Activated CD4-positive, alpha-beta T cell treated with anti-CD3 and anti-CD28 coated beads, Interleukin-2, amount 50 U/mL, for 4 hours (primary cell): Measurements from ENCODE around the gene ANAPC4.

Experiments
- DNase-seq, 2 experiments: peaks; one replicate each; pipeline ENCODE4 v3.0.0-alpha.2; 2020

Gene ANAPC4

DNA sequence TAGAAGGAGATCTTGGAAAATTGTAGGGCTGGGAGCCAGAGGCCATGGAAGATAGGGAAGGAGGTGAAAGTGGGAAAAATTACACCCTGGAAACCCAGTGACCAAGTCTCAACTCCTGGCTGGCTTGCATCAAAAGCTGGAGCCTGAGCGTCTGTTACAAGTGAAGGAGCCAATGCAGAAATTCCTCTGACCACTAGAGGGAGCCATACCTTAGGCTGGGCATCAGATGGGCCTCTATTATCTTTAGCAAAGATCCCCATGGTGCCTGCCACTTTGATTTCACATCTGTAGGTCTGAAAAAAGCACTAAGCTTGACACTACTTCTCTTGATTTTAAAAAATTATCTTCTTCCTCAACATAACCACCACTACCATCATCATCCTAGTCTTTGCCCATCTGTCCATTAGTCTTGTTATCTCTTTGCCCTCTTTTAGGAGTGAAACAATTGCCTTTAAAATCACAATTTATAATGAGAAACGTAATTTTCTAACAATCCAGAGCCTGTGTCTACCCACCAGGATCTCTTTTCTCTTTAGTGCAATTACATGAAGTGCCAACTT is 62.9 kb downstream of the ANAPC4 start:
- DNase-seq, result peak; percentile 23 to 26

DNA sequence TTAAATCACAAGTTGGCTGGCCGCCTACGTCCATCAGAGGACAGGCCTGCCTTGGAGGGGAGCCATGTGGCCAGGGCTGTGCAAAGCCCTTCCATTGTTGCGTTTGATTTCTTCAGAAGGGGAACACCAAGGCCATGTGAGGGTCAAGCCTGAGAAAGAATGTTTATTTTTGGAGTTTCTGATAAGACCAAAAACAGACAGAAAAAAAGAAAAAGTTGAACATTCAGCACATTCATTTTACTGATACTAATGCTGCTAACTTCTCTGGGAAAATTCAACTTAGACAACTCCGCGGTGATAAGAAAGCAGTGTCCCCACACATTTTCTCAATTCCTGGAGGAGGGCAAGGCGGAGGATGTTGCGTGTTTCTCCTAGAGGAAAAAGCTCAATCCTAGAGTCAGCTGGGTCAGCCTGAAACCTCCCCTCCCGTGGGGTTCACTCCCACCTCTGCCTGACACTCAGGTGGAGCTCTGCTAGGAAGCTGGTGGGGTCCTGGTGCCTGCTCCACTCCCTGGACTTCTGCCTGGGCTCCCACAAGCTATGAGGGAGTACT is 63.5 kb downstream of the ANAPC4 start:
- no peak for DNase-seq

DNA sequence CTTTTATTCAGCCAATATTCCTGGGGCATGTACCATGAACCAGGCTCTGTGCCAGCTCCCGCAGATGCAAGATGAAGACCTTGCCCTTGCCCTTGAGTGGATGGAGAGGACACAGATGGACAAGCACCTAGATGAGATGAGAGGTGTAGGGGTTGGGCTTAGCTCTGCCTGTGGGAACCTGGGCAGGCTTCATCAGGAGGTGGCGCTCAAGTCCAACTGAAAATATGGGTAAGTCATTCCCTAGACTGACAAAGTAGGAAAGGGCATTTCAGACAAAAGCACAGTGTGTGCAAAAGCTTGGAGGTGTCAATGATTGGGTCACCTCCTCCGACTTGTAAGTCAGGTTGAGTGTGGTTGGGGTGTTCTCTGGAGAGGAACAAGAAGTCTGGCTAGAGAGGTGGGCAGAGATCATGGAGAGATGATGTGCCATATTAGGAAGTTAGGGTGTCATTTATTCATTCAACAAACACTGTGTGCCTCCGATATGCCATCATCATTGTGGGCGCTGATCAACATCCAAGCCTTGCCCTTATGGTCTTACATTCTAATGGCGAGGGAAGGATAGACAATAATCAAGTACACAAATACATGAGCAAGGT is 64.6 kb downstream of the ANAPC4 start:
- DNase-seq, result no peak

DNA sequence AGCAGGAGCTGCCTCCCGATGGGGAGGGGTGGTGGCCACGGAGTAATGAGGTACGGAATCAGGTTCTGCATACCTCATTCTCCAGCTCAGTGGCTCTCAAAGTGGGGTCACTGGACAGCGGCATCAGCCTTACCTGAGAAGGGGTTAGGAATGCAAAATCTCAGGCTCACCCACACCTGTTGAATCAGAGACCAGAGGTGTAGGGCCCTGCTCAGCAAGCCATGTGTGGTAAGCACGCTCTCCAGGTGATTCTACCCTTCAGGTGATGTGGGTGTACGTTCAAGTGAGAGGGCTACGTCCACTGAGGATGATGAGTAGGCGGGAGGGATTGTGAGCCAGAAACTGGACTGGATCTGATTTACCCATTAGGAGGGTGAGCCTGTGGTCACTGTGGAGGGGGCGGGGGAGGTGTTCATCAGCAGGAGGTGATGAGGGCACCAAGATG is 65.8 kb downstream of the ANAPC4 start:
- no peak for DNase-seq

DNA sequence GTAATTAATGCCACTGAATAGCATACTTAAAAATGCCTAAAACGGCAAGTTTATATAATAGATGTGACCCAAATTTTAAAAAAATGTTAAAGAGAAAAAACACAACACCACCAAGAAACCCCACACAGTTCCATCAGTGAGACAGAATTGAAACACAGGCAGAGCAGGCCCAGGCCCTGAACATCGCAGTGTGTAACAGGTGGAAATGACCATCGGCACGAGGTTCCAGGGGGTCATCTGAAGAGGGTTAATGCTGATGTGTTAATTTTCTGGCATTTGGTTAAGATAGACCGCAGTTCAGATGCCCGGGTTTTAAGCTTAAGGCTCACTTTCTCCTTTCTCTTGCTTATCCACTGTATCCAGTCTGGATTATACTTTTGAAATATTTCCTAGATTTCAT is 66.8 kb downstream of the ANAPC4 start:
- no peak for DNase-seq

DNA sequence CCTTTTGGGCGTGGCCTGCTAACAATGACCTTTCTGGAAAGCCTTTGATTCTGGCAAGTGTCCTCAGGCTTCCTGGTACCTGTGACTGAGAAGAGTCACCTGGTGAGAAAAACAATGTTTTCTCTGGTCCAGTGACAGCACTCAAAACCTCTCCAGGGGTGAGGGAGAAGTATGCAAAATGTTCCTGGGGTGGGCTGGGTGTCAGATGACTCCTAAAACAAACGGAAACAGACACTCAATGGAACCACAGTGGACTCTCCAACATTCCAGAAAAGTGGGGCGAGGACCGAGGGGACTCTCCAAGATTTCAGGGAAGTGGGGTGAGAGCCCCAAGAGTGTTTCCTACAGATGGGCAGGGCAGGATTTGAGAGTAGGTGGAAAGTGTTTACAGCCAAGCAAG is 69.5 kb downstream of the ANAPC4 start:
- DNase-seq, result no peak

DNA sequence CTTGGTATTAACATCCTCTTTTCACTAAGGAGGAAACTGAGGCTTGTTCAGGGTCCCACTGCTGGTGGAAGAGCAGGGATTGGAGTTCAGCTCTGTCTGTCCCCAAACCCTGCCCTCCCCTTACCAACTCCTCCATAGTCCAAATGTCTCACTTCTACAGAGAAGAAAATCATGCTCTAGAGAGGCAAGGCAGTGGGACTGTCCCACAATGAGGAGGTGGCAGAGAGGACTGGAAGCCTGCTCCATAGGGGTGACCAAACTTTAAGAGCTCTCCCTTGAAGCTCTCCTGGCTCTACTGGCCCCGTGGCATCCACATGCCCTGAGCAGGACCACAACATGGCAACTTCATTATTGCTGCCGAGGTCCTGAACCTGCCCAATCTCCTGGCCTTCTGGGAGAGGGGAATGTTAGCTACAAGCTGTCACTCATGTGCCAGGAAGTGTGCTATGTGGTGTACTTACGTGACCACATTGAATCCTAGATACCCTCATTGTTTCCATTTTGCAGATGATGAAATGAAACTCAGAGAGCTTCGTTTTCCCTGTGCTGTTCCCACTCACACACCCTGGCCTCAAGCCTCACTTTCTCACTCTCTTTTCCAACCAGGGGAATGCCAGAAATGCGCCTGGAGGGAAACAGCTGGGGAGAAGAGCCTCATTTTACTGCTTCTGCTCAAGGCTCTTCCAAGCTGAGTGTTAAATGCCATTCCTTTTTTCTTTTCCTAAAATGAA is 71.5 kb downstream of the ANAPC4 start:
- no peak for DNase-seq

DNA sequence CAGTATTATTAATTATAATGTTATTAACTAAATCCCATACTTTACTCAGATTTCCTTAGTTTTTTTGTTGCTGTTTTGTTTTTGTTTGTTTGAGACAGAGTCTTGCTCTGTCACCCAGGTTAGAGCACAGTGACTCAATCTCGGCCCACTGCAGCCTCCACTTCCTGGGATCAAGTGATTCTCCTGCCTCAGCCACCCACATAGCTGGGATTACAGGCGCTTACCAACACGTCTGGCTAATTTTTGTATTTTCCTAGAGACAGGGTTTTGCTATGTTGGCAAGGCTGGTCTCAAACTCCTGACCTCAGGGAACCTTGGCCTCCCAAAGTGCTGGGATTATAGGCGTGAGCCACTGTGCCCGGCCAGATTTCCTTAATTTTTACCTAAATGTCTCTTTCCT is 72.2 kb downstream of the ANAPC4 start:
- DNase-seq, result no peak

DNA sequence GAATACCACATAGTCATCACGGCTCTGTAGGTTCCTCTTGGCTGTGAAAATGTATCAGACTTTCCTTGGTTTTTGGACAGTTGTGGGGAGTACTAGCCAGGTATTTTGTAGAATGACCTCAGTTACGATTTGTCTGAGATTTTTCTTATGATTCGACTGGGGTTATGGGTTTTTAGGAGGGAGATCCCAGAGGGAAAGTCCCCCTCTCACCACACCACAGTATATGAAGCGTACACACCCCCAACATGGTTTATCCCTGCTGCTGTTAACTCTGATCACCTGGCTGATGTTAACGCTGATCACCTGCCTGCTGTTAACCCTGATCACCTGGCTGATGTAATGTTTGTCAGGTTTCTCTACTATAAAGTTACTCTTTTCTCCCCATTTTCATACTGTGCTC is 72.6 kb downstream of the ANAPC4 start:
- DNase-seq, result no peak

DNA sequence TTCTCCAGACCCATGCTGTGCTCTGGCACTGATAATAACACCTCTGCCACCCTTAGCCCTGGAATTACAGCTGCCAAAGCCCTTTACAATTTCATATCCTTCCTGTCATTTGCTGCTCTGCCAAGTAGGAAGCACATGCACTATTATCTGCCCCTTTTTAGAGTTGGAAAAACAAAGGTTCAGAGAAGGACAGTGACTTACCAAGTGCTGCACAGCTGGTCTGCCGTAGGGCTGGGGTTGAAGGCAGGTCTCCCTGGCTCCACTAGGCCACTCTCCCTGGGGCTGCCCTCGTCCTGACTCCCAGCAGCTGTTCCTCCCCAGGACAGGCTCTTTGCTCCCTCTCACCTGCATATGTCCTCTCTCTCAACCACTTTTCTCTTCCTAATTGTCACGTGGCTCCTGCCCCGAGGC is 73.4 kb downstream of the ANAPC4 start:
- no peak for DNase-seq

DNA sequence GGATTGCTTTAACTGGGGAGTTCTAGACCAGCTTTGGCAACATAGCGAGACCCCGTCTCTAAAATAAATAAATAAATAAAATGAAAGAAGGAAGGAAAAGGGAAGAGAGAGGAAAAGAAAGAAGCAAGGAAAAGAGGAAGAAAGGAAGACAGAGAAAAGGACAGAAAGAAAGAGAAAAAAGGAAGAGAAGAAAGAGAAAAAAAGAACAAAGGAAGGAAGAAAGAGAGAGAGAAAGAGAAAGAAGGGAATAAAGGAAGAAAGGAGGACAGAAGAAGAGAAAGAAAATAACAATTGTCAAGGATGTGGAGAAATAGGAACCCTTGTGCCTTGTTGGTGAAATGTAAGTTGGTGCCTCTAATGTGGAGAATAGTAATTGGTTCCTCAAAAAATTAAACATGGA is 74.6 kb downstream of the ANAPC4 start:
- DNase-seq, result no peak

DNA sequence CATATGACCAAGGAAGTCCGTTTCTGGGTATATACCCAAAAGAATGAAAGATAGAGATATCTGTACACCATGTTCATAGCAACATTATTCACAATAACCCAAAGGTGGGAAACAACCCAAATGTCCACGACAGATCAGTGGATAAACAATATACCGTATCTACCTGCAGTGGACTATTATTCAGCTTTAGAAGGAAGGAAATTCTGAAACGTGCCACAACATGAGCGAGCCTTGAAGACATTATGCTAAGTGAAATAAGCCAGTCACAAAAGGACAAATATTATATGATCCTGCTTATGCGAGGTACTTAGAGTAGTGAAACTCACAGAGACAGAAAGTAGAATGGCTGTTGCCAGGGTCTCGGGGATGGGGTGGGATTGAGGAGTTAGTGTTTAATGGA is 75.0 kb downstream of the ANAPC4 start:
- no peak for DNase-seq

DNA sequence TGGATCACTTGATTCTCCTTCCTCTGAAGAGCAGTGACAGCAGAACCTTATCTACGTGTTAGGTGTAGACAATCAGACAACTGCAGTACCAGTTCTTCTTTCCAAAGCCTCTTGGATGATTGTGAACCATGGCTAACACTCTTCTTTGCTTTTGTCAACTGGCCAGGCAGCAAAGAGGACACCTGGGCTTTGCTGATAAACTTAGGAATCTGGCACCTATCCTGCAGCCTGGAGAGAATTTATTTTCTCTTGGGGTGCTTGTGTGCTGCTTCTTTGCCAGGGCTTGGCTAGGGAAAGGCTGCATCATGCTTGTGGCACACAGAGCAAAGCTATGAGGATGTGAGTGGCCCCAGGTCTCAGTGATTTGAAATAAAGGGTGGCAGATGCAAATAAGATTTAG is 77.4 kb downstream of the ANAPC4 start:
- no peak for DNase-seq

DNA sequence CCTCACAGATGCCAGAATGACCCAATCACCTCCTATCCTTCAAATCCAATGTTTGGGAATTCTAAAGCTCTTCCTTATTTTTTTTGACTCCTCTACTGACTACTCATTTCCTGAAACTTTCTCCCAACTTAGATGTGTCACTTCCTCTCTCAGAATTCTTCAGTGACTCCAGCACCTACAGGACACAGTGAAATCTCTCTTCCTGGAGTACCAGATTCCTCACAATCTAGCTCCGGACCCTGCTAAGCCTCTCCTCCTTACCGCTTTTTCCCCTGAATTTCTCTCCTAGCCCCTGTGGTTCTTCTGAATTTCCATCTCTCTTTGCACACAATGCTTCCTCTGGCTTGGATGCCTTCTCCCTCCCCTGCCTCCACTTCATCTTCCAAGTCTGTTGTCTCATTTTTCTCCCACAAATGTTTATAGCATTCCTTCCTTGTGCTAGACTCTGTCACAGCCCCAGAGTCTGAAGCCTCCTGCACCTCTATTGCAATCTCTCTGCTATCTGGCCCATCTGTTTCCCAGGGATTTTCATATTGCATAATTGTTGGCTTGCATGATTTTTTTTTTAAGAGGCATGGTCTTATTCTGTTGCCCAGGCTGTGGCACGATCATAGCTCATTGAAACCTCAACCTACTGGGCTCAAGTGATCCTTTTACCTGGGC is 80.1 kb downstream of the ANAPC4 start:
- no peak for DNase-seq

DNA sequence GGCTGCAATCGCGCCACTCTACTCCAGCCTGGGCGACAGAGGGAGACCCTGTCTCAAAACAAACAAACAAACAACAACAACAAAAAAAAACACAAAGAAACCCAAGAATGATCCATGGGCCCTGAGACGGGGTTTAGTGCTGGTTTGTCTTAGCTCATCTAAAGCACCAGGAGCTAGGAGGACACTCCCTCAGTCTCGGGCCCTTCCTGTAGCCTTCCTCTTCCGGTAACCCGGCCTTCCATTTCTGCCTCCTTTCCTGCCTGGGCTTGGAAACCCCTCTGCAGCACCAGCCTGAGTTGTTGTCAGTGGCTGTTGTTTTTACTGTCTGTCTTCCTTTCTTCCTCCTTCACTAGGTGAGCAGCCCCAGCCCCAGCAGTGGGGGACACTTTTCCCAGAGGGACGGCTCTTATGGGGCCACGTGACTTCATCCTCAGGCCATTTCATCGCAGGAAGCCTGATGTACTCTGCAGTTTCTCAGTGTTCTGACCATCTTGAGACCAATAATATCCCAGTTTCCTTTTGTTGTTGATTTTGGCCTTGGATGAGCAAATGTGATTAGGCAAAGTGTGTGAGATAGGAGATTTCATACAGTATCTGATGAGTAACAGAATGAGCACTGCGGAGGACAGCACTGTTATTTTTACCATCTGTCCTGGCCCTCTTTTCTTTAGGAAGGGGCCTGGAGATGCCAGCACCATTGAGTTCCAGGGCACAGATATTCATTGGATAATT is 90.1 kb downstream of the ANAPC4 start:
- no peak for DNase-seq

DNA sequence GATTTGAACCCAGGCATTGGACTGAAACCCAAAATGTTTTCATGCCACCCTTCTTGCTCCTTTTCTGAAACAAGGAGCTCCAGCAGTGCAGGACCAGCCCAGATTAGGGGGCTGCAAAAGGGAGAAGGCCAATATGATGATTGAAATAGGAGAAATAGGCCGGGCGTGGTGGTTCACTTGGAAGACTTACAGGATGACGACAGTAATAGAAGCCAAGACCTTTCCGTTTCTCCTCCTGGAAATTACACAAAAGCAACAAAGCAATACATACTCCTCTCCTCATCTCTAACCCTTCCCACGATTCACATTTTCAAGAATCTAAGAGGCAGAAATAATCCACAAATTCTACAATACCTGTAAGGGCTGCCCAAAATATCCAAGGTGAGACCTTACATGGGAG is 90.8 kb downstream of the ANAPC4 start:
- DNase-seq, result no peak
